ENCODE measurements around the gene VTN.

Gene VTN

DNA sequence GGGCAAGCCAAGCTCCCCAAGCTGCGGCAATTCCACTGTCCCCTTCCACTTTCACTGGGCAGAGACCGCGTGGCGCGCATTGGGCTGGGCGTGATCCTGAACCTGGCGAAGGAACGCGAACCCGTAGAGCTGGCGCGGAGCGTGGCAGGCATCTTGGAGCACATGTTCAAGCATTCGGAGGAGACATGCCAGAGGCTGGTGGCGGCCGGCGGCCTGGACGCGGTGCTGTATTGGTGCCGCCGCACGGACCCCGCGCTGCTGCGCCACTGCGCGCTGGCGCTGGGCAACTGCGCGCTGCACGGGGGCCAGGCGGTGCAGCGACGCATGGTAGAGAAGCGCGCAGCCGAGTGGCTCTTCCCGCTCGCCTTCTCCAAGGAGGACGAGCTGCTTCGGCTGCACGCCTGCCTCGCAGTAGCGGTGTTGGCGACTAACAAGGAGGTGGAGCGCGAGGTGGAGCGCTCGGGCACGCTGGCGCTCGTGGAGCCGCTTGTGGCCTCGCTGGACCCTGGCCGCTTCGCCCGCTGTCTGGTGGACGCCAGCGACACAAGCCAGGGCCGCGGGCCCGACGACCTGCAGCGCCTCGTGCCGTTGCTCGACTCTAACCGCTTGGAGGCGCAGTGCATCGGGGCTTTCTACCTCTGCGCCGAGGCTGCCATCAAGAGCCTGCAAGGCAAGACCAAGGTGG lies 11.2 kb upstream of the VTN start:
- Histone ChIP-seq H3K9me3 (replicated peaks; ENCODE audit: low read length) (no peaks in the 10 kb centered on the region), H3K36me3 (ENCODE audit: insufficient read depth, low read length) (no peaks in the 10 kb centered on the region), H3K4me1 (ENCODE audit: control insufficient read depth, insufficient read depth, low read length) (no peaks in the 10 kb centered on the region), H3K4me2 (ENCODE audit: low read length) (no peak overlapping the region), H3K4me3 (ENCODE audit: low read length) (no peak overlapping the region), H3K9ac (ENCODE audit: low read depth, low read length) (no peak overlapping the region), H3K27me3 (ENCODE audit: control insufficient read depth, insufficient read depth, low read length) (no peaks in the 10 kb centered on the region)

- H3K27me3 ChIP-seq (ENCODE audit: control insufficient read depth, insufficient read depth, low read length): no peaks in the 10 kb centered on the region
- no peaks in the 10 kb centered on the region for H3K9me3 ChIP-seq (replicated peaks; ENCODE audit: low read length)
- H3K9ac ChIP-seq (ENCODE audit: low read depth, low read length): no peak overlapping the region
- no peaks in the 10 kb centered on the region for H3K4me1 ChIP-seq (ENCODE audit: control insufficient read depth, insufficient read depth, low read length)
- H3K4me3 ChIP-seq (ENCODE audit: low read length): no peak overlapping the region
- H3K4me2 ChIP-seq (ENCODE audit: low read length): no peak overlapping the region
- H3K36me3 ChIP-seq (ENCODE audit: insufficient read depth, low read length): no peaks in the 10 kb centered on the region
These were observed 10.0 kb upstream of the VTN start for GRCh38 chr17:28379814-28380801.

- Histone ChIP-seq H3K9ac (ENCODE audit: low read depth, low read length) (peak overlapping the region; percentile 74), H3K36me3 (ENCODE audit: insufficient read depth, low read length) (no peaks in the 10 kb centered on the region), H3K9me3 (replicated peaks; ENCODE audit: low read length) (no peaks in the 10 kb centered on the region), H3K4me1 (ENCODE audit: control insufficient read depth, insufficient read depth, low read length) (peaks cover 21% of the 10 kb centered on the region), H3K4me2 (ENCODE audit: low read length) (peak overlapping the region; percentile 95), H3K4me3 (ENCODE audit: low read length) (peak overlapping the region; percentile 79), H3K27me3 (ENCODE audit: control insufficient read depth, insufficient read depth, low read length) (no peaks in the 10 kb centered on the region)
These were observed 2.8 kb upstream of the VTN start for GRCh38 chr17:28372945-28373274.

- Histone ChIP-seq H3K9ac (ENCODE audit: low read depth, low read length) (peak overlapping the region; percentile 74), H3K4me3 (ENCODE audit: low read length) (peak overlapping the region; percentile 79), H3K4me1 (ENCODE audit: control insufficient read depth, insufficient read depth, low read length) (peaks cover 21% of the 10 kb centered on the region)
These were observed 2.3 kb upstream of the VTN start for GRCh38 chr17:28372203-28372944.

GRCh38 chr17:28371245-28372202 lies 1.4 kb upstream of the VTN start, which contains the start of gene SARM1:
Gene SARM1, plus strand, starts transcription at chr17:28371694. Its CDS starts 339 bp downstream, at chr17:28372033.
- peaks cover 21% of the 10 kb centered on the region for H3K4me1 ChIP-seq (ENCODE audit: control insufficient read depth, insufficient read depth, low read length)
- H3K4me2 ChIP-seq (ENCODE audit: low read length): peak within 1 kb of the TSS; percentile 95
- peak within 1 kb of the TSS; percentile 79 for H3K4me3 ChIP-seq (ENCODE audit: low read length)
- H3K27me3 ChIP-seq (ENCODE audit: control insufficient read depth, insufficient read depth, low read length): no peaks in the 10 kb centered on the region
- no peaks in the 10 kb centered on the region for H3K9me3 ChIP-seq (replicated peaks; ENCODE audit: low read length)
- peak within 1 kb of the TSS; percentile 74 for H3K9ac ChIP-seq (ENCODE audit: low read depth, low read length)
- no peaks in the 10 kb centered on the region for H3K36me3 ChIP-seq (ENCODE audit: insufficient read depth, low read length)

More at GRCh38 chr17:28372203-28372944, 2.3 kb upstream of the VTN start:
- Histone ChIP-seq H3K36me3 (ENCODE audit: insufficient read depth, low read length) (no peaks in the 10 kb centered on the region), H3K27me3 (ENCODE audit: control insufficient read depth, insufficient read depth, low read length) (no peaks in the 10 kb centered on the region), H3K4me2 (ENCODE audit: low read length) (peak overlapping the region; percentile 95), H3K9me3 (replicated peaks; ENCODE audit: low read length) (no peaks in the 10 kb centered on the region)

DNA sequence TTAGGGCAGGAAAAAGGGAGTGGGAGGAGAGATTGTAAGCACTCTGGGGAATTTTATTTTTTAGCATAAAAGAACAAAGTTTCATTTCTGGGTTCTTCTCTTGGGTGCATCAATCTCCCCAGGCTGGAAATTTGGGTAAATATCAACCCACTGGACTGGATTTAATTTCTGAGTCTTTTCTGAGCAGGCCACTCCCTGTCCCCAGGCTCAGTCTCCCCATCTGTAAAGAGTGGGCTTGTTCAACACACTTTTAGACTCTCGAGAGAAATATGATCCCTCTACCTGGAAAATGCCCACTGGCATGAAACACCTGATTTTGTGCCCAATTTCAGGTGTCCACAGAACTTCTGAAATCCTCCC lies 617 bp upstream of the VTN start:
- Histone ChIP-seq H3K9ac (ENCODE audit: low read depth, low read length) (peak overlapping the region; percentile 26), H3K4me3 (ENCODE audit: low read length) (no peak overlapping the region), H3K27me3 (ENCODE audit: control insufficient read depth, insufficient read depth, low read length) (no peaks in the 10 kb centered on the region), H3K36me3 (ENCODE audit: insufficient read depth, low read length) (no peaks in the 10 kb centered on the region), H3K4me2 (ENCODE audit: low read length) (peak overlapping the region; percentile 95), H3K4me1 (ENCODE audit: control insufficient read depth, insufficient read depth, low read length) (peaks cover 21% of the 10 kb centered on the region), H3K9me3 (replicated peaks; ENCODE audit: low read length) (no peaks in the 10 kb centered on the region)

GRCh38 chr17:28369684-28370034 lies 448 bp downstream of the VTN start:
- no peaks in the 10 kb centered on the region for H3K27me3 ChIP-seq (ENCODE audit: control insufficient read depth, insufficient read depth, low read length)
- peaks cover 4% of the 10 kb centered on the region for H3K36me3 ChIP-seq (ENCODE audit: insufficient read depth, low read length)

DNA sequence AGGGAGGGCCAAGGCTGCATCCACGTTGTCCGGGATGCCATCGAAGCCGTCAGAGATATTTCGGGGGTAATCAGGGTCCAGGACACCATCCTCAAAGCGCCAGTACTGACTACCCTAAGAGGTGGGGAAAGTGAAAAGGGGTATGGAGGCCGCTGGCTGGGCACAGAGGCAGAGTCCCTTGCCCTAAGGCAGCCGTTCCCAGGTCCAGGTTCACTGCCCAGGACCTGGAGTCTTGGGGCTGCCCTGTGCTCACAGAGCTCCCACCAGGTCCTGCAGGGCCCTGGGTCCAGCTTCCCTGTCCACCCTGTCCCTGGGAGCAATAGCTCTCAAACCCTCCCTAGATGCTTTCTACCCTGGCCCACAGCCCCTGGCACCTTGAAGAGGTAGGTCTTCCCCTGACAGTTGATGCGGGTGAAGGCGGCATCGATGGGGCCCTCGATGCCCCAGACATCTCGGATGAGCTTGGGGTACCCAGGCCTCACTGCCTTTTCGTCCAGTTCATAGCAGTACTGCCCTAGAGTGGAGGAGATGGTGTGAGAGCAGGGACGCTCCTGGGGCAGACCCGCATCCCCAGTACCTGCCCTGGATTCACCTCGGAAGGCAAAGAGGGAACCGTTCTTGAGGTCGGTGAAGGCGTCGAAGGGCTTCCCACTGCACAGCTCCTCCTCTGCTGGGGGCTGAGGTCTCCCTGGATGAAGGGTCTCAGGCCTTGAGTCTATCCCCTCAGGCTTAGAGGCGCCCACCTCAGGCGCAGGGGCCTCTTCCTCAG lies 1.0 kb downstream of the VTN start:
- Histone ChIP-seq H3K4me1 (ENCODE audit: control insufficient read depth, insufficient read depth, low read length) (peaks cover 21% of the 10 kb centered on the region), H3K9ac (ENCODE audit: low read depth, low read length) (no peak overlapping the region), H3K27me3 (ENCODE audit: control insufficient read depth, insufficient read depth, low read length) (no peaks in the 10 kb centered on the region), H3K36me3 (ENCODE audit: insufficient read depth, low read length) (peaks cover 6% of the 10 kb centered on the region), H3K4me2 (ENCODE audit: low read length) (no peak overlapping the region), H3K9me3 (replicated peaks; ENCODE audit: low read length) (no peaks in the 10 kb centered on the region), H3K4me3 (ENCODE audit: low read length) (no peak overlapping the region)

More at GRCh38 chr17:28369684-28370034, 448 bp downstream of the VTN start:
- no peaks in the 10 kb centered on the region for H3K9me3 ChIP-seq (replicated peaks; ENCODE audit: low read length)
- peaks cover 21% of the 10 kb centered on the region for H3K4me1 ChIP-seq (ENCODE audit: control insufficient read depth, insufficient read depth, low read length)
- H3K4me2 ChIP-seq (ENCODE audit: low read length): no peak overlapping the region
- no peak overlapping the region for H3K9ac ChIP-seq (ENCODE audit: low read depth, low read length)
- H3K4me3 ChIP-seq (ENCODE audit: low read length): no peak overlapping the region

DNA sequence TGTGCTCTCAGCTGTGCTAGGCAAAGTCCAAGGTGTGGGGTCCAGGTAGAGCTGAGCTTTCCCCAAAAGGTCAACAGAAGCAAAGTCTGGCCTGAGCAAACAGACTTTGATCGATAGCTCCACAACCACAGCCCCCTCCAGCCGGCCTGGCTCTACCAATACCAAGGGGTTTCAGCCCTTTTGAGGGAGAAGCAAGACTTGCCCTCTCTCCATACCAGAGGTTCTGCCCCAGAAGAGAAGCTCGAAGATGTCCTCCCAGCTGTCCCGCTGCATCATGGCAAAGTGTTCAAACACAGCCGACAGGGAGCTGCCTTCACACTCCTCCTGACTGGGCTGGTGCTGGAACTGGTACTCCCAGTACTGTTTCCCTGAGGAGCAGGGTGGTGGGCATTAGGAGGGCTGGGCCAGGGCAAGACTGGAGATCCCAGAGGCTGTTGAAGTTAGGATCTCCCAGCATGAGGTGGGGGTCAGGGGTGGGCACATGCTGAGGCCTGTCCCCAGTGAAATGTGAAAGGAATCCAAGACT lies 1.7 kb downstream of the VTN start:
- H3K27me3 ChIP-seq (ENCODE audit: control insufficient read depth, insufficient read depth, low read length): no peaks in the 10 kb centered on the region
- H3K4me2 ChIP-seq (ENCODE audit: low read length): no peak overlapping the region
- H3K9ac ChIP-seq (ENCODE audit: low read depth, low read length): no peak overlapping the region
- H3K36me3 ChIP-seq (ENCODE audit: insufficient read depth, low read length): peaks cover 8% of the 10 kb centered on the region
- H3K4me1 ChIP-seq (ENCODE audit: control insufficient read depth, insufficient read depth, low read length): peaks cover 21% of the 10 kb centered on the region
- H3K9me3 ChIP-seq (replicated peaks; ENCODE audit: low read length): no peaks in the 10 kb centered on the region
- H3K4me3 ChIP-seq (ENCODE audit: low read length): no peak overlapping the region

All from skeletal muscle satellite cell (primary cell).